KMS-11 (cell line): ENCODE measurements around the gene COA3.

ENCODE experiments used
- H2AFZ ChIP-seq: fragments of 200-600 bp; sonication (generic); 2 replicates; pipeline ENCODE4 v1.6.1; 2016; ENCODE audit warnings: antibody characterized with exemption, mixed run types, low read depth
- H3K27ac ChIP-seq: fragments of 200-600 bp; sonication (generic); 2 replicates; pipeline ENCODE4 v1.6.1; 2016; ENCODE audit warnings: mild to moderate bottlenecking, mixed run types
- H3K27me3 ChIP-seq: fragments of 200-600 bp; sonication (generic); 2 replicates; pipeline ENCODE4 v1.6.1; 2017; ENCODE audit warnings: mild to moderate bottlenecking, low read depth, mixed run types, moderate library complexity; ENCODE audit not compliant: insufficient read depth
- H3K36me3 ChIP-seq: fragments of 200-600 bp; sonication (generic); 2 replicates; pipeline ENCODE4 v1.6.1; 2017; ENCODE audit warnings: mild to moderate bottlenecking, mixed run types; ENCODE audit not compliant: insufficient read depth
- H3K4me1 ChIP-seq: fragments of 200-600 bp; sonication (generic); 2 replicates; pipeline ENCODE4 v1.6.1; 2016; ENCODE audit warnings: mild to moderate bottlenecking, low read depth, mixed run types; ENCODE audit not compliant: poor library complexity, severe bottlenecking
- H3K4me2 ChIP-seq: fragments of 200-600 bp; sonication (generic); 2 replicates; pipeline ENCODE4 v1.7.0; 2016; ENCODE audit warnings: mild to moderate bottlenecking, mixed run types
- H3K4me3 ChIP-seq: fragments of 200-600 bp; sonication (generic); IDR thresholded peaks from 2 replicates; pipeline ENCODE4 v1.6.1; 2017; ENCODE audit warnings: low read depth, low read length, mixed read lengths; ENCODE audit not compliant: insufficient read depth
- H3K79me2 ChIP-seq: fragments of 200-600 bp; sonication (generic); 2 replicates; pipeline ENCODE4 v1.6.1; 2016; ENCODE audit warnings: low read depth, mixed run types; ENCODE audit not compliant: insufficient read depth
- H3K9ac ChIP-seq: fragments of 200-600 bp; sonication (generic); 2 replicates; pipeline ENCODE4 v1.6.1; 2016; ENCODE audit warnings: mild to moderate bottlenecking, mixed run types
- H4K20me1 ChIP-seq: fragments of 200-600 bp; sonication (generic); 2 replicates; pipeline ENCODE4 v1.6.1; 2016; ENCODE audit warnings: mild to moderate bottlenecking, mixed run types; ENCODE audit not compliant: insufficient read depth
- CTCF ChIP-seq: fragments of 200-600 bp; sonication (generic); conservative IDR thresholded peaks from 2 replicates; pipeline ENCODE4 v1.6.1; 2017; ENCODE audit warnings: low read depth, mild to moderate bottlenecking, antibody characterized with exemption, low read length, moderate library complexity, mixed read lengths

Gene COA3

GRCh38 chr17:42748202-42748907 lies 50.1 kb downstream of the COA3 start:
- peaks cover 9% of the 10 kb centered on the region for H3K79me2 ChIP-seq
- no peak for TF ChIP-seq CTCF
- H3K4me2 ChIP-seq = no peak overlapping the region
- H2AFZ ChIP-seq = no peak overlapping the region
- H3K9ac ChIP-seq = no peak overlapping the region
- H3K27me3 ChIP-seq = no peaks in the 10 kb centered on the region; the same call in 1 of the 2 replicates
- H3K36me3 ChIP-seq = no peaks in the 10 kb centered on the region
- no peak overlapping the region for H3K4me3 ChIP-seq
- H3K4me1 ChIP-seq = peaks cover 12% of the 10 kb centered on the region
- no peaks in the 10 kb centered on the region for H4K20me1 ChIP-seq
- H3K27ac ChIP-seq = no peak overlapping the region
